HG02763 (cell line): Measurements from ENCODE around the gene ZSWIM7.

Source experiments
- ATAC-seq: cut with Tn5 transposase; IDR thresholded peaks from one replicate; pipeline ENCODE4 v1.9.1; 2021; ENCODE audit warnings: mild to moderate bottlenecking, moderate library complexity; ENCODE audit not compliant: unreplicated experiment

ZSWIM7 gene

GRCh38 chr17:15935891-15936290, 63.6 kb downstream of the ZSWIM7 start:
- no peak for ATAC-seq

DNA sequence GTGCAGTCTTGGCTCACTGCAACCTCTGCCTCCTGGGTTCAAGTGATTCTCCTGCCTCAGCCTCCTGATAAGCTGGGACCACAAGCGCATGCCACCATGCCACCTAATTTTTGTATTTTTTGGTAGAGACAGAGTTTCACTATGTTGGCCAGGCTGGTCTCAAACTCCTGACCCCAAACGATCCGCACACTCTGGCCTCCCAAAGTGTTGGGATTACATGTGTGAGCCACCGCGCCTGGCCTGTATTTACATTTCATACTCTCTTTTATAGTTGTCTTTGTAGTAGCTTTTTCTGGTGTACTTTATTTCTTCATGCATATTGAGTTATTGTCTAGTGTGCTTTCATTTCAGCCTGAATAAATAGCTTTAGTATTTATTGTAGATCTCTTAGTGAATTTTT, 64.6 kb downstream of the ZSWIM7 start:
- ATAC-seq: no peak

GRCh38 chr17:15931394-15931793, 68.1 kb downstream of the ZSWIM7 start:
- ATAC-seq: no peak

GRCh38 chr17:15930426-15930825, 69.1 kb downstream of the ZSWIM7 start:
- ATAC-seq: no peak

GRCh38 chr17:15929941-15930340, 69.6 kb downstream of the ZSWIM7 start:
- ATAC-seq: no peak

- ATAC-seq: no peak
Observed at GRCh38 chr17:15928286-15928785, 71.2 kb downstream of the ZSWIM7 start.
